GM18951 (cell line): Measurements from ENCODE around the gene SC5D.

Source experiments
- POLR2A ChIP-seq: IDR thresholded peaks from 4 replicates; pipeline ENCODE4 v1.6.1; 2011; ENCODE audit warnings: mild to moderate bottlenecking; ENCODE audit not compliant: insufficient read length, insufficient read depth; ENCODE audit errors: extremely low read depth
- in situ Hi-C: fragments of 300-500 bp; cut with MboI; formaldehyde crosslinking; loops from one replicate; pipeline ENCODE4 v1.12.0; 2022; ENCODE audit warnings: low sequenced_read_pairs, mixed read lengths, inconsistent platforms; ENCODE audit not compliant: unreplicated experiment

Gene SC5D, protein sequence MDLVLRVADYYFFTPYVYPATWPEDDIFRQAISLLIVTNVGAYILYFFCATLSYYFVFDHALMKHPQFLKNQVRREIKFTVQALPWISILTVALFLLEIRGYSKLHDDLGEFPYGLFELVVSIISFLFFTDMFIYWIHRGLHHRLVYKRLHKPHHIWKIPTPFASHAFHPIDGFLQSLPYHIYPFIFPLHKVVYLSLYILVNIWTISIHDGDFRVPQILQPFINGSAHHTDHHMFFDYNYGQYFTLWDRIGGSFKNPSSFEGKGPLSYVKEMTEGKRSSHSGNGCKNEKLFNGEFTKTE

DNA sequence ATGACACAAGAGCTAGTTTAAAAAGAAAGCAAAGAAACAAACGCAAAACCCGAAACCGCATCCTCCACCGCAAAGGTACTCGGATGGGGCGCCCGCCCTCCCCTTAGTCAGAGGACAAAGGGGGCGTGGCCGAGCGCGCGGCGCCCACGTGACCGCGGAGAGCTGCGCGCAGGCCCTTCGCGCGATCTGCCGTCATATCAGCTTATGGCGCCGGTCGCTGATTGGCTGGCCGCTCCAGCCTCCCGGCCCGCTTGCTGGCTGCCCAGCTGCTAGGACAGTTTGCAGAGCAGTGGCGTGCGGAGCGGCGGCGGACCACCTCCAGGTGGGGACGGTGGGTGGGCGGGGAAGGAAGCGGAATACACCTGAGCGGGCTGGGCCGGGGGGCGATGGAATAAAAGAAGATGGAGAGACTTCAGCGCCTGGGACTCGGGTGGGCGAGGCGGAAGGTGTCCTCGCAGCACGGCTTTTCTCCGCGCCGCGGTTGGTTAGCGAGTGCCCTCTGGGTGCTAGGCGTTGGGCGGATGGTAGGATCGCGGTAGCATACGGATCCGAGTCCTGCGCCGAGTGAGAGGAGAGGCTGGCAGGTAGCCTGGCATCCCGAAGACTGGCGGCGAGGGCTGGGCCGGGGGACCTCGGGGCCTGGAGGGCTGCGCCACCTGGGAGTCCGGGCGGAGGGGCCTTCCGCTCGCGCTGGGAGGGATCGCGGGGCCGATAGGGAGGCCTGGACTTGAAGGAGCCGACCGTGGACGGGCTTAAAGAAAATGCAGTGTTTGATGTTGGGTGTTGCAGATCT is at the start of gene SC5D:
SC5D (plus strand) TSS at position 277 of the 793 bp plus-strand sequence. CDS start 10,605 bp downstream, outside the sequence.
- TF ChIP-seq POLR2A = peak; percentile 94
- in situ Hi-C loops = no loop called here

DNA sequence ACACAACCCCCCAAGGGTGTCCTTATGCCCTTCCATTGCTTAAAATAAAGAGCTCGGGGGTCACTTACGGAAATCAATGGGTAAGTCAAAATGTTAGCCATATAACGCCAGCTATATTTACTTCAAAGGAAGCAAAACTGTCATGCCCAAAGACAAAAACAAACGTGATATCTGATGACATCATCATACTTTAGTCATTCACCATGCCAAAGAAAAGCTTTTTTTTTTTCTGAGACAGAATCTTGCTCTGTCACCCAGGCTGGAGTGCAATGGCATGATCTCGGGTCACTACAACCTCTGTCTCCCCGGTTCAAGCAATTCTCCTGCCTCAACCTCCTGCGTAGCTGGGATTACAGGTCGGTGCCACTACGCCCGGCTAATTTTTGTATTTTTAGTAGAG is 47.7 kb upstream of the SC5D start:
- TF ChIP-seq POLR2A = no peak
- in situ Hi-C loops = no loop called here

DNA sequence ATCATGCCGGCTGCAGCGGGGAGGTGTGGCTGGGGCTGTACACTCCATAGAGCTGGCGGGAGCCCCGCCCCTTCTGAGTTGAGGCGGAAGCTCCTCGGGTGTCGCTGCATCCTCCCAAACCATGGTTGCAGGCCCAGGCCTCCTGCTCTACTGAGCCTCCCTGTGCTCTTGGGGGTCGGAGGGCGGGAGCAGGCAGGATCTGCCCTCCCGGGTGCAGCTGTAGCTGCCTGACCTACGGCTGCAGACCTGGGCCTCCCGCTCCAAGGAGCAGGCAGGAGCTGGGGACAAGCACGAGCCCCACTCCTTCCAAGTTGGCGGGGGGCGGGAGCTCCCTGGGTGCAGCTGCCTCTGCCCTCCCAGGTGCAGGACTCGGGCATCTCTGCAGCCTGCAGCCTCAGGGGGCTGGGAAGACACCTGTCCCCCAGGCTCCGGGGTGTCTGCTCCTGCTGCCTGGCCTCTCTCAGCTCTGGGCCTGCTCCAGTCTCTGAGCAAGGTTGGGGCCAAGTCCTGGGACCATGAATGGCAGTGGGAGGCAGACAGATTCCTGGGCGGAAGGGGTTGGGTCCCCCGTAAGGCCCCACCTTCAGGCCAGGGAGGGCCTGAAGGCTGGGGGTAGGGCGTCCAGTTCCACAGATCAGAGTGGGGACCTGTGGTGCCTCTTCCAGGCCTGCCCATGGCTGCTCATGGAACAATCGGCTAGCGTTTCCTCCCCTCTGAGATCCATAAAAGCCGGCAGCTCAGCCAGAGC is 46.4 kb upstream of the SC5D start:
- no peak for TF ChIP-seq POLR2A
- in situ Hi-C loops = no loop called here

DNA sequence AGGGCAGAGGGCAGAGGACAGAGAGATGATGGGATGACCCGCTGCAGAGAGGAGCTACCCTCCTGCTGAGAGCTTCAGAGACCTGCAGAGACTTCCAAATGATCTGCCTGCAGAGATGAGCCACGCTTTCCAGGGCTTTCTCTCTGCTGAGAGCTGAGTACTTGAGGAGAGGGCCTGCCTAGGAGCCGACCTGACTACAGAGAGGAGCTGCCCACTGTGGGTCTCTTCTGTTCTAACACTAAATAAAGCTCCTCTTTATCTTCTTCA is 45.9 kb upstream of the SC5D start:
- in situ Hi-C loops = no loop called here
- TF ChIP-seq POLR2A = no peak

DNA sequence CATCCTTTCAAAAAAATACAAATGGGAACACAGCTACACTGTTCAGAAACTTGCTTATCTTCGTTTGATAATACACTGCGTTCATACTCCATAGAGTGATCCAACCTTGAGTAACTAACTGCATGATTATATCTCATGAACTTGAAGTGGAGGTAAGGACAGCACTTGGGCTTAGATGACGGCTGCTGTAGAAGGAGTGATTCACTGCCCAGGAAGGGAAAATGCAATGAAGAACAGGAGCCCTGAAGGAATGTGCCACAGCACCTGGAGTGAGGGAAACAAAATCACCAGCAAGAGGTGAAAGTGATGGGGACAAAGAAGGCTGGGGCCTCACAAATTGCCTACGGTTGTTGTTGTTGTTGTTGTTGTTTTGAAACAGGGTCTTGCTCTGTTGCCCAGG is 44.1 kb upstream of the SC5D start:
- in situ Hi-C loops = no loop called here
- TF ChIP-seq POLR2A = no peak

DNA sequence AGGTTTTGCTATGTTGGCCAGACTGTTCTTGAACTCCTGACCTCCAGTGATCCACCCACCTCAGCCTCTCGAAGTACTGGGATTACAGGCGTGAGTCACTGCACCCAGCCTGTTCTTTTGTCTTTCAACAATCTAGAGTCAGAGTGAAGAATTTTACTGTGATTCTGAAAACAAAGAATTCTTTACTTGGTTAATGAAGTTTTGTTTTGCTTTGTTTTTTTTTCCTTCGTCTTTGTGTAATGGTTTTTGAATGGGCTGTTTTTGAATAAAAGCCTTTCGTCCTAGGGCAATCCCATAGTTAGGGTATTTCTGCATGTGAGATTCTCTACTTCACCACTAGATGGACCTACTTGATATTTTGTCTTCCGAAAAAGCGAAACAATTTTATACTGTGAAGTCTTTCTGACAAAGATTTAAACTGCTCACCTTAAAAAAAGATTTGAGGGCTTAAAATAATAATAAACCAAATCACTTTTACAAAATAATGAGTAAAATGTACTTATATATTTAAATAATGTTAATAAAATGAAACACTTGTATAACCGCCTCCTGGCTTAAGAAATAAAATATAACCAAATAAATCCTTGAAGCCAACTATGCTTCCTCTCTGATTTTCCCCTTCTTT is 43.4 kb upstream of the SC5D start:
- TF ChIP-seq POLR2A = no peak
- in situ Hi-C loops = no loop called here

DNA sequence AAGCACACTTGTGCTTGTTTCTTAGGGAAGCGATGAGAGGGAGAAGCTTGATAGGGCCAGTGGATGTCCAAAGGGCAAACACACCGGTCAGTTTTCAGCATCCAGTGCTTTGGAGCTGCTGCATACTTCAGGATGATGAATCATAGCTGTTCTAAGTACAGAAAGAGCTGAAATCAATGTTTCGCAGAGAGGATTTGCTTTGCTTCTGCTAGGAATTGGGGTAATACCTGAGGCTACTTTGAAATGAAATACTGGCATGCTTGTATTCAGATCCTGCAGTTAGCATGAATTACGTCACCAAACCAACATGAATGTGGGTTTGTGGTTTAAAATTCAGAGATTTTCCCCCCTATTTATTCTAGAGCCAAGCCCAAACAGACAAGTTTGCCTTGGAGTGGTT is 41.7 kb upstream of the SC5D start:
- in situ Hi-C loops = no loop called here
- TF ChIP-seq POLR2A = no peak

DNA sequence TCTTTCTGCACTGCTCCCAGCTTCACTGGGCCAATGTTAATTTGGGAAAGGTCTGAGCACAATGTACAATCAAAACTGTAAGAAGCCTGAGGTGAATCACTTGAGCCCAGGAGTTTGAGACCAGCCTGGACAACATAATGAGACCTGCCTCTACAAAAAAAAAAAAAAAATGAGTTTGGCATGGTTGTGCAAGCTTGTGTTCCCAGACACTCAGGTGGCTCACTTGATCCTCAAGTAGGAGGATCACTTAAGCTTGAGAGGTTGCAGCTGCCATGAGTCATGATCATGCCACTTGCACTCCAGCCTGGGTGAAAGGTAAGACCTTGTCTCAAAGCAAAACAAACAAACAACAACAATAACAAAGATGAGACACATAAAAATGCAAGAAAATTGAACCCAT is 38.6 kb upstream of the SC5D start:
- in situ Hi-C loops = no loop called here

DNA sequence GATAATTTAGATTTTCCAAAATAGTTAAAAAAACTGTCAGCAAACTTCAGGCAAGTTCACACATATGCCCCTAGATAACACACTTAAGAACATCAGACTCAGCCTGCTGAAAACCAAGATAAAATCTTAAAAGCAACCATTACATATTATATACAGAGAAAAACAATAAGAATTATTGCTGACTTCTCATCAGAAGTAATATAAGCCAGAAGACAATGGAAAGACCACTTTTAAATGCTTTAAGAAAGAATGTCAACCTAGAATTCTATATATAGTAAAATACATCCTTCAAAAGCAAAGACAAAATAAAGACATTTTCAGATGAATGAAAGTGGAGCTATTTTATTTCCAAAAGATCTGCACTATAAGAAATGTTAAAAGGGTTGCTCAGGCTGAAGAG is 37.8 kb upstream of the SC5D start:
- in situ Hi-C loops = no loop called here
- TF ChIP-seq POLR2A = no peak

More for the DNA sequence above, 38.6 kb upstream of the SC5D start:
- no peak for TF ChIP-seq POLR2A

DNA sequence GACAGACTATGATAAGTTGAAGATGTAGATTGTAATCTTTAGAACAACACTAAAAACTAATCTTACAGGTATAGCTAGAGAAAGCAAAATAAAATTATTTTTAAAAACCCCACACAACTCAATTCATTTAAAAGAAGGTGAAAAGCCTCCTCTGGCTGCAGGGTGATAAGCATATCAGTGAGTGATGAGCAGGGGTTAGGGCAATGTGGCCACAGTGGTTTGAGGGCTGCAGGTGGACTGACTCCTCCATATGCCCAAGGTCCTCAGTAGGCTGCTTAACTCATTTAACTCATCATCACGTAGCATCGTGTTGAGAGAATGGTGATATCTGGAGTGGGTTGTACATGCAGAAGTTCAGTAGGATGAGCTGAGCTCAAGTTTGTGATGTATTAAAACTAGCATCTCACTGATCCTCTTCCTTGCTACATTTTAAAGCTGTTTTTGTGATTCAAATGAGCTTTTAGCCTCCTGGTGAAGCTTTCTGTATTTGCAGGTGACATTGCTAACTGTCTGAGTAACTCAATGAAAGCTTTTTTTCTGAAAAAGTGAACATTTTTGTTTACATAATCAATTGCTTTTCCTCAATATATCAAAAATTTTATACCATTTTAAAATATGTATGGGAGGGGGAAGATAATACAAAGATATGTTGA is 37.0 kb upstream of the SC5D start:
- TF ChIP-seq POLR2A = no peak
- in situ Hi-C loops = no loop called here

DNA sequence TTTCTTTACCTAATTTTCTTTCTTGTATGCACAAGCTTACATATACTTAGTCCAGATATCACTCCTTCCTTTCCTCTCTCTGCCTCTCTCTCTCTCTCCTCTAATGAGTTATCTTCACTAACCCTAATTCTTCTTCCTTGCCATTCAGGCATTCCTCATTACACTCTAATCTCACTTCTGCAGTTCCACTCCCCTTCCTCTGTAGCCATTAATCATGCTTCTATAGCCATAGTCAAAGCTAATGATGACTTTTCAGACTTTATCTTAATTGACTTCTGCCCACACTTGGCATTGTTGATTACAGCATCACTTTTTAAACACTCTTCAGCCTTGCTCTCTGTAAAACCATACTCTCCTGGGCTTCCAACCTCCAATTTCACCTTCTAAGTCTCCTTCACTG is 35.3 kb upstream of the SC5D start:
- in situ Hi-C loops = no loop called here
- no peak for TF ChIP-seq POLR2A

DNA sequence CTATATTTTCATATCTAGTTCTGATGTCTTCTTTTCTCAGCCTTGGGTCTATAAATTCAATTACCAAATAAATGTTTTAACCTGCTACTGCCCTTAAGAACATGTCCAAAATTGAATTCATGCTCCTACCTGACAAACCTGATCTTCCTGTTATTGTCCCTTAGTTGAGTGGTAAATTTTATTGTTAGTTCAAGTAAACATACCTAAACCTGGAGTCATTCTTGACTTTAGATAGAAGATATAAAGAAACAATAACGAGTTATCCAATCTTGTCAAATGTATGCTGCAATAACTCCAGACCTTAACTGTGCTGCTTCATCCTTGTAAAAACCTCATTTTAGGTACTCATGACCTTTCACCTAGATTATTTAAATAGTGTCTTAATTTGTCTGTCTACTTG is 34.6 kb upstream of the SC5D start:
- TF ChIP-seq POLR2A = no peak
- in situ Hi-C loops = no loop called here

DNA sequence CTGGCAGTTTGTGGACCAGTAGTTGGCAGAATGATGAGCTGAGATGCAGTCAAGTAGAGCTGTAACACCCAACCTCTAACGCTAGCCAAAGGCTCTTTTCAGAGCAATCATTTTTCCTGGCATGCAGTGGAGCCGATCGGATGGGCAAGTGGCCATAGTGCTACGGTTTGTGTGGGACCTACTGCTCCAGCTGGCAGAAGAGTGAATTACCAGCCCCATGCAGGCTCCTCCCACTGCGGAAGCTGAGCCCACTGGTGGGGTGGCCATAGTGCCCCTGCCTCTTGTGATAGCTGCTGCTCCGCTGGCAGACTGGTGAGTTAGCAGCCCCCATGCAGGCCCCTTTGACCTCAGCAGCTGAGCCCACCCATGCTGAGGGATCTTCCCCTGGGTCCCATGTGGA is 27.0 kb upstream of the SC5D start:
- TF ChIP-seq POLR2A = no peak
- in situ Hi-C loops = no loop called here
